Measurements from ENCODE around the gene USP21.

The USP21 gene

GRCh38 chr1:161138431-161138830, 20.9 kb upstream of the USP21 start:
- no peak for DNase-seq

GRCh38 chr1:161139766-161140165, 19.5 kb upstream of the USP21 start:
- DNase-seq, result peak; percentile 17

GRCh38 chr1:161140755-161141400, 18.4 kb upstream of the USP21 start:
- no peak for DNase-seq

- no peak for DNase-seq
Observed at GRCh38 chr1:161145832-161146231, 13.5 kb upstream of the USP21 start.

- DNase-seq, result no peak
Observed at GRCh38 chr1:161153176-161153575, 6.1 kb upstream of the USP21 start.

- DNase-seq, result peak; percentile 85
Observed at GRCh38 chr1:161153682-161154337, 5.5 kb upstream of the USP21 start, which contains the start of gene UFC1. Gene UFC1 (plus strand): TSS chr1:161153978. CDS start chr1:161153998, 20 bp downstream.

GRCh38 chr1:161157867-161158266, 1.4 kb upstream of the USP21 start:
- DNase-seq, result no peak

GRCh38 chr1:161158316-161159010, 837 bp upstream of the USP21 start:
- DNase-seq, result no peak

GRCh38 chr1:161159913-161160243, 578 bp downstream of the USP21 start:
- DNase-seq, result no peak

- DNase-seq, result no peak
Observed at GRCh38 chr1:161160671-161161145, 1.4 kb downstream of the USP21 start.

GRCh38 chr1:161161652-161162051, 2.4 kb downstream of the USP21 start:
- no peak for DNase-seq

- DNase-seq, result no peak
Observed at GRCh38 chr1:161162052-161162451, 2.8 kb downstream of the USP21 start.

GRCh38 chr1:161162806-161163205, 3.5 kb downstream of the USP21 start:
- no peak for DNase-seq

- DNase-seq, result no peak
Observed at GRCh38 chr1:161163793-161164192, 4.5 kb downstream of the USP21 start.

- no peak for DNase-seq
Observed at GRCh38 chr1:161164901-161165610, 5.8 kb downstream of the USP21 start.

- peak; percentile 97 for DNase-seq
Observed at GRCh38 chr1:161165742-161166668, 6.7 kb downstream of the USP21 start, which contains the start of gene PPOX. Gene PPOX (plus strand): TSS chr1:161166426. CDS start chr1:161166848, 422 bp downstream.

- DNase-seq, result peak; percentile 2
Observed at GRCh38 chr1:161166669-161167548, 7.6 kb downstream of the USP21 start.

GRCh38 chr1:161168906-161169305, 9.6 kb downstream of the USP21 start:
- no peak for DNase-seq

- DNase-seq, result no peak
Observed at GRCh38 chr1:161171191-161171590, 11.9 kb downstream of the USP21 start.

- no peak for DNase-seq
Observed at GRCh38 chr1:161171696-161172095, 12.4 kb downstream of the USP21 start.

- DNase-seq, result no peak
Observed at GRCh38 chr1:161172349-161172748, 13.0 kb downstream of the USP21 start.

All from kidney glomerular epithelial cell (primary cell).